HepG2 (cell line): ENCODE data around the gene TAL2. TPM values are rescaled to one million over a fixed set of nuclear protein-coding genes. Genes with fewer than 3 reads are reported as not detected.

Source experiments
- ATAC-seq: fragments of 200-7000 bp; cut with Tn5 transposase; 3 replicates; pipeline ENCODE4 v1.9.1; 2020; ENCODE audit warnings: mild to moderate bottlenecking, moderate library complexity
- BruUV-seq: library from RNA; stranded (reverse); fragments of 400-500 nt; replicated peaks from 2 replicates; lab custom pipeline; 2021; lab: Mats Ljungman, UMichigan
- CTCF ChIA-PET: fragments of 300-600 bp; formaldehyde crosslinking; extraction: SDS; loops from one replicate; lab custom pipeline; 2021; ENCODE audit warnings: low total read pairs, inconsistent platforms, low intra/inter-chr PET ratio; lab: Yijun Ruan, JAX
- POLR2A ChIA-PET: fragments of 350-600 bp; sonication (Branson Sonifier 250); formaldehyde crosslinking; loops from one replicate; lab custom pipeline; 2020; ENCODE audit warnings: antibody characterized with exemption, inconsistent platforms; lab: Yijun Ruan, JAX
- DNase-seq: peaks from one replicate; pipeline ENCODE4 v3.0.0-alpha.2; 2015; ENCODE audit warnings: low spot score
- FAIRE-seq: peaks from 3 replicates; lab custom pipeline; 2011; peaks lifted over from hg19 to GRCh38; lab: Jason Lieb, UNC
- H2AFZ ChIP-seq: one replicate; pipeline ENCODE4 v1.6.1; 2011; ENCODE audit warnings: low read length, inconsistent platforms
- H3K27ac ChIP-seq: fragments of 300-600 bp; 3 replicates; pipeline ENCODE4 v1.8.0; 2011; ENCODE audit warnings: mixed run types, mild to moderate bottlenecking, mixed read lengths, low read length, inconsistent platforms; ENCODE audit not compliant: insufficient read depth; ENCODE audit errors: extremely low read length
- H3K27me3 ChIP-seq, 2 experiments: fragments of 200-600 bp in 1 of 2; 2 replicates in 1 of 2; 3 replicates in 1 of 2; pipeline versions ENCODE4 v1.6.0 to v1.8.0; 2011; ENCODE audit warnings: low read length in 2 of 2, mild to moderate bottlenecking in 2 of 2, moderate library complexity in 2 of 2, inconsistent platforms in 1 of 2; ENCODE audit not compliant: insufficient read depth in 2 of 2, control insufficient read depth in 1 of 2
- H3K36me3 ChIP-seq, 2 experiments: fragments of 200-600 bp in 1 of 2; replicated peaks in 1 of 2; 2 replicates in 1 of 2; 3 replicates in 1 of 2; pipeline versions ENCODE4 v1.5.1 to v1.8.0; 2011; ENCODE audit warnings: low read length in 2 of 2, inconsistent platforms in 1 of 2; ENCODE audit not compliant: insufficient read depth in 2 of 2, control insufficient read depth in 1 of 2
- H3K4me1 ChIP-seq: 2 replicates; pipeline ENCODE4 v1.5.1; 2012; ENCODE audit warnings: low read length, inconsistent platforms; ENCODE audit not compliant: insufficient read depth
- H3K4me2 ChIP-seq: 2 replicates; pipeline ENCODE4 v1.6.0; 2011; ENCODE audit warnings: low read depth, low read length, inconsistent platforms
- H3K4me3 ChIP-seq, 3 experiments: fragments of 200-600 bp in 1 of 3; sonication (generic), shearing (Covaris generic) in 1 of 3; replicated peaks in 1 of 3; 2 replicates each; pipeline ENCODE4 v1.5.1; 2011 to 2016; ENCODE audit warnings: low read length in 3 of 3, inconsistent platforms in 2 of 3, low read depth in 2 of 3, mild to moderate bottlenecking in 2 of 3, control low read depth in 1 of 3, mixed read lengths in 1 of 3; ENCODE audit not compliant: insufficient read depth in 1 of 3
- H3K79me2 ChIP-seq: one replicate; pipeline ENCODE4 v1.6.1; 2011; ENCODE audit warnings: low read length, inconsistent platforms; ENCODE audit not compliant: insufficient read depth
- H3K9ac ChIP-seq: 2 replicates; pipeline ENCODE4 v1.6.0; 2011; ENCODE audit warnings: mild to moderate bottlenecking, low read depth, low read length, inconsistent platforms; ENCODE audit not compliant: insufficient read depth
- H3K9me3 ChIP-seq: 2 replicates; pipeline ENCODE4 v1.5.1; 2012; ENCODE audit warnings: mild to moderate bottlenecking, low read length
- H4K20me1 ChIP-seq: 2 replicates; pipeline ENCODE4 v1.6.0; 2011; ENCODE audit warnings: inconsistent platforms, mild to moderate bottlenecking, low read length, moderate library complexity; ENCODE audit not compliant: insufficient read depth
- GLI4 ChIP-seq: sonication (generic); formaldehyde crosslinking; IDR thresholded peaks from 2 replicates; pipeline ENCODE4 v1.5.1; 2020; ENCODE audit warnings: missing genetic modification reagents, mild to moderate bottlenecking, moderate library complexity, borderline replicate concordance
- TBX3 ChIP-seq: fragments of 450-650 bp; IDR thresholded peaks from 2 replicates; pipeline ENCODE4 v1.6.1; 2017; ENCODE audit warnings: antibody characterized with exemption, mild to moderate bottlenecking, inconsistent platforms, borderline replicate concordance
- ZNF558 ChIP-seq: sonication (generic); formaldehyde crosslinking; IDR thresholded peaks from 2 replicates; pipeline ENCODE4 v1.9.0; 2022; ENCODE audit warnings: mild to moderate bottlenecking, missing genetic modification reagents, borderline replicate concordance
- ZNF839 ChIP-seq: sonication (generic); formaldehyde crosslinking; IDR thresholded peaks from 2 replicates; pipeline ENCODE4 v1.4.0; 2020; ENCODE audit warnings: missing genetic modification reagents, mild to moderate bottlenecking, borderline replicate concordance
- WGBS: methylation state at CpG from one replicate; pipeline ENCODE4 v1.1.6; 2017; ENCODE audit warnings: low lambda C conversion rate; 5-methylcytosine and 5-hydroxymethylcytosine counted together
- in situ Hi-C: cut with HindIII; loops from 2 replicates; pipeline ENCODE4 v1.10.0; 2017; ENCODE audit warnings: low pct_unique_long_range_greater_than_20kb; ENCODE audit not compliant: extremely low pct_ligation_motif_present
- intact Hi-C: fragments of 100-400 bp; cut with micrococcal nuclease; formaldehyde crosslinking; loops from one replicate; pipeline ENCODE4 v1.10.0; 2022; ENCODE audit not compliant: unreplicated experiment
- polyA plus RNA-seq, 8 experiments: library from polyadenylated mRNA; depleted of rRNA in 3 of 8; stranded (reverse) in 7 of 8; unstranded in 1 of 8; fragments of >200 nt; fragmentation: Illumina TruSeq in 4 of 8; extraction: Trizol in 4 of 8; gene quantifications; 2 replicates each; pipeline versions ENCODE4 v1.2.1 to v1.2.3, GENCODE V29; 2011 to 2016; ENCODE audit warnings: low read depth in 4 of 8, missing spikeins in 1 of 8, mixed read lengths in 1 of 8; ENCODE audit not compliant: insufficient read depth in 1 of 8
- total RNA-seq, 5 experiments: library from RNA; depleted of rRNA; stranded (reverse); fragments of >200 nt; fragmentation: Illumina TruSeq; extraction: Trizol; gene quantifications; 2 replicates each; pipeline ENCODE4 v1.2.3, GENCODE V29; 2016; ENCODE audit warnings: low read depth in 1 of 5
- TF ChIP-seq, protein P1 (sequence below): sonication (generic); formaldehyde crosslinking; IDR thresholded peaks from 2 replicates; pipeline ENCODE4 v1.5.1; 2020; ENCODE audit warnings: missing genetic modification reagents, mild to moderate bottlenecking, borderline replicate concordance
- TF ChIP-seq, protein P2 (sequence below): sonication (generic); formaldehyde crosslinking; IDR thresholded peaks from 2 replicates; pipeline ENCODE4; 2020; ENCODE audit warnings: missing genetic modification reagents, mild to moderate bottlenecking, borderline replicate concordance

Gene TAL2
- total and polyA plus RNA-seq, 2 of the 13 experiments (the other 11 are each of a cell fraction or from before 2014, with no cell fraction given): 0.22 TPM; not detected in 1

DNA sequence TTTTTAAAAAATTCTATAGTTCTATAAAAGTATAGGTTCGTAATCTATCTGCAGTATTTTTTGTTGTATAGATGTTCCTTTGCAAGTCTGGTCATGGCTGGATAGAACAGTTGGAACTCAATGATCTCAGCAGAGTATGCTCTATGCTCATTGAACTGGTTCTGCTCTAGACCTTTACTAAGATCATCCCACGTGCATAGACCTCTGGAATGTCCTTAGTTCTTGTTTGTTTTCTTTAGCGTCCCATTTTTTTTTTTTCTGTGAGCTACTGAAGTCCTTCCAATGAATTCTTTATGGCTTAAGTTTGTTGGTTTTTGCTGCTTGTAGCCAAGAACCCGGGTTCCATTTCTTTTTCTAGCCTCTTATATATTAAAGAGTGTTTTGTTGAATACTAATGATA lies 35.6 kb downstream of the TAL2 start:
- DNase-seq (no peak), ATAC-seq (no peak), FAIRE-seq (no peak)
- no peaks in the 10 kb centered on the region; a peak in 1 of 5 replicates for H3K27me3 ChIP-seq
- no peak overlapping the region for H3K4me2 ChIP-seq
- TF ChIP-seq, protein P1, sequence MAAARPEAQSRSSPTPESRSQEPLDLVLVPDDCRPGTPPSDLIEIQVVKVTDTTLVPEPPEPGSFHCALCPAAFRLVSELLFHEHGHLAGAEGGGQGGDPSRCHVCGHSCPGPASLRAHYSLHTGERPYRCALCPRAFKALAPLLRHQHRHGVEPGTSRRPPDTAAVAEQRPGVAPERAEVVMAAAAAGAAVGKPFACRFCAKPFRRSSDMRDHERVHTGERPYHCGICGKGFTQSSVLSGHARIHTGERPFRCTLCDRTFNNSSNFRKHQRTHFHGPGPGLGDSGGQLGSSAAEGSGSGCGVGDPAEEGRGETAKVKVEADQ (CRISPR knock-in tag): no peak
- TF ChIP-seq, protein P2, sequence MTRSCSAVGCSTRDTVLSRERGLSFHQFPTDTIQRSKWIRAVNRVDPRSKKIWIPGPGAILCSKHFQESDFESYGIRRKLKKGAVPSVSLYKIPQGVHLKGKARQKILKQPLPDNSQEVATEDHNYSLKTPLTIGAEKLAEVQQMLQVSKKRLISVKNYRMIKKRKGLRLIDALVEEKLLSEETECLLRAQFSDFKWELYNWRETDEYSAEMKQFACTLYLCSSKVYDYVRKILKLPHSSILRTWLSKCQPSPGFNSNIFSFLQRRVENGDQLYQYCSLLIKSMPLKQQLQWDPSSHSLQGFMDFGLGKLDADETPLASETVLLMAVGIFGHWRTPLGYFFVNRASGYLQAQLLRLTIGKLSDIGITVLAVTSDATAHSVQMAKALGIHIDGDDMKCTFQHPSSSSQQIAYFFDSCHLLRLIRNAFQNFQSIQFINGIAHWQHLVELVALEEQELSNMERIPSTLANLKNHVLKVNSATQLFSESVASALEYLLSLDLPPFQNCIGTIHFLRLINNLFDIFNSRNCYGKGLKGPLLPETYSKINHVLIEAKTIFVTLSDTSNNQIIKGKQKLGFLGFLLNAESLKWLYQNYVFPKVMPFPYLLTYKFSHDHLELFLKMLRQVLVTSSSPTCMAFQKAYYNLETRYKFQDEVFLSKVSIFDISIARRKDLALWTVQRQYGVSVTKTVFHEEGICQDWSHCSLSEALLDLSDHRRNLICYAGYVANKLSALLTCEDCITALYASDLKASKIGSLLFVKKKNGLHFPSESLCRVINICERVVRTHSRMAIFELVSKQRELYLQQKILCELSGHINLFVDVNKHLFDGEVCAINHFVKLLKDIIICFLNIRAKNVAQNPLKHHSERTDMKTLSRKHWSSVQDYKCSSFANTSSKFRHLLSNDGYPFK: no peak
- no peak for TF ChIP-seq ZNF839 (CRISPR knock-in tag)
- no peak for TF ChIP-seq TBX3
- TF ChIP-seq GLI4 (CRISPR knock-in tag): no peak
- TF ChIP-seq ZNF558: no peak
- H3K9me3 ChIP-seq: no peaks in the 10 kb centered on the region
- H3K79me2 ChIP-seq: peaks cover 36% of the 10 kb centered on the region
- no peaks in the 10 kb centered on the region for H4K20me1 ChIP-seq
- H3K4me1 ChIP-seq: peaks cover 39% of the 10 kb centered on the region
- ChIA-PET POLR2A (no interaction called here), CTCF (no interaction called here)
- BruUV-seq: no TSS peak
- H3K4me3 ChIP-seq: no peak overlapping the region
- H2AFZ ChIP-seq: no peak overlapping the region
- H3K9ac ChIP-seq: no peak overlapping the region
- in situ Hi-C loops: no loop called here
- 55% methylated on average over 4 of the region's 4 CpGs for WGBS
- H3K27ac ChIP-seq: no peak overlapping the region
- no peaks in the 10 kb centered on the region for H3K36me3 ChIP-seq
- intact Hi-C loops: loop anchor here (10.0 kb wide), 1 partner anchor 253 kb away; the partner anchor contains the start of gene FSD1L
